GM23338 (cell line): ENCODE results near the gene C1orf21. TPM values are rescaled to one million over a fixed set of nuclear protein-coding genes. Genes with fewer than 3 reads are reported as not detected.
"Not testable (repeated sequence)": the region's sequence is repeated elsewhere in the genome, so short reads cannot be mapped to it uniquely, and the experiment has no call there.

Experiments
- ATAC-seq: fragments of 200-7000 bp; cut with Tn5 transposase; 3 replicates; pipeline ENCODE4 v1.9.1; 2020
- DNase-seq: peaks from one replicate; pipeline ENCODE4 v3.0.0-alpha.2; 2015; ENCODE audit warnings: low spot score
- H2AFZ ChIP-seq: fragments of 200-600 bp; sonication (generic); 2 replicates; pipeline ENCODE4 v1.8.0; 2016; ENCODE audit warnings: antibody characterized with exemption, mild to moderate bottlenecking, moderate library complexity
- H3F3A ChIP-seq: fragments of 200-600 bp; sonication (generic); replicated peaks from 2 replicates; pipeline ENCODE4 v1.8.0; 2017; ENCODE audit warnings: antibody characterized with exemption, mixed run types, low read depth
- H3K27ac ChIP-seq: fragments of 200-600 bp; sonication (generic); 2 replicates; pipeline ENCODE4 v1.6.1; 2016; ENCODE audit warnings: low read depth
- H3K27me3 ChIP-seq: fragments of 200-600 bp; sonication (generic); 2 replicates; pipeline ENCODE4 v1.8.0; 2016; ENCODE audit warnings: mild to moderate bottlenecking, mixed run types, moderate library complexity; ENCODE audit not compliant: insufficient read depth
- H3K36me3 ChIP-seq: fragments of 200-600 bp; sonication (generic); 2 replicates; pipeline ENCODE4 v1.8.0; 2016; ENCODE audit warnings: mild to moderate bottlenecking; ENCODE audit not compliant: insufficient read depth
- H3K4me1 ChIP-seq: fragments of 200-600 bp; sonication (generic); 2 replicates; pipeline ENCODE4 v1.8.0; 2016; ENCODE audit warnings: mild to moderate bottlenecking, moderate library complexity; ENCODE audit not compliant: insufficient read depth
- H3K4me2 ChIP-seq: fragments of 200-600 bp; sonication (generic); 2 replicates; pipeline ENCODE4 v1.7.1; 2017; ENCODE audit warnings: mixed run types
- H3K4me3 ChIP-seq: fragments of 200-600 bp; sonication (generic); 2 replicates; pipeline ENCODE4 v1.6.1; 2016; ENCODE audit warnings: mixed run types
- H3K79me2 ChIP-seq: fragments of 200-600 bp; sonication (generic); replicated peaks from 2 replicates; pipeline ENCODE4 v1.8.0; 2017; ENCODE audit warnings: mild to moderate bottlenecking; ENCODE audit not compliant: insufficient read depth
- H3K9me2 ChIP-seq: fragments of 200-600 bp; sonication (generic); 2 replicates; pipeline ENCODE4 v1.8.0; 2017; ENCODE audit not compliant: insufficient read depth
- H4K20me1 ChIP-seq: fragments of 200-600 bp; sonication (generic); replicated peaks from 2 replicates; pipeline ENCODE4 v1.8.0; 2017; ENCODE audit warnings: mild to moderate bottlenecking; ENCODE audit not compliant: insufficient read depth
- H3K27ac Mint-ChIP-seq: 2 replicates; pipeline ENCODE4 v1.8.0; 2020; ENCODE audit warnings: inconsistent platforms, mild to moderate bottlenecking, moderate library complexity, mixed read lengths
- H3K27me3 Mint-ChIP-seq: 3 replicates; pipeline ENCODE4 v1.8.0; 2022; ENCODE audit warnings: low read depth, mild to moderate bottlenecking, moderate library complexity, mixed read lengths, inconsistent platforms; ENCODE audit not compliant: insufficient read depth, poor library complexity
- H3K36me3 Mint-ChIP-seq: 3 replicates; pipeline ENCODE4 v1.8.0; 2021; ENCODE audit warnings: low read depth, mild to moderate bottlenecking, inconsistent platforms, moderate library complexity, mixed read lengths
- H3K4me1 Mint-ChIP-seq: 3 replicates; pipeline ENCODE4 v1.8.0; 2020; ENCODE audit warnings: mild to moderate bottlenecking, inconsistent platforms, mixed read lengths
- H3K4me3 Mint-ChIP-seq: 3 replicates; pipeline ENCODE4 v1.8.0; 2021; ENCODE audit warnings: moderate library complexity, mild to moderate bottlenecking, inconsistent platforms, mixed read lengths
- H3K9me3 Mint-ChIP-seq: 3 replicates; pipeline ENCODE4 v1.8.0; 2020; ENCODE audit warnings: moderate library complexity, mild to moderate bottlenecking, inconsistent platforms, mixed read lengths
- CREB1 ChIP-seq: fragments of 250-450 bp; sonication (Bioruptor Pico); IDR thresholded peaks from 2 replicates; pipeline ENCODE4 v1.5.0; 2020; ENCODE audit warnings: low read depth, mild to moderate bottlenecking, moderate library complexity
- CTCF ChIP-seq, 2 experiments: fragments of 200-600 bp in 1 of 2; sonication (generic) in 1 of 2; conservative IDR thresholded peaks; 2 replicates each; pipeline versions ENCODE4 v1.5.1 to v1.6.1; 2016 to 2017; ENCODE audit warnings: antibody characterized with exemption in 2 of 2, low read depth in 2 of 2, mild to moderate bottlenecking in 2 of 2, moderate library complexity in 1 of 2
- ETS1 ChIP-seq: IDR thresholded peaks from 2 replicates; pipeline ENCODE4 v1.6.1; 2016; ENCODE audit warnings: antibody characterized with exemption
- EZH2 ChIP-seq: fragments of 200-600 bp; sonication (generic); IDR thresholded peaks from one replicate; pipeline ENCODE4 v1.8.0; 2017; ENCODE audit warnings: antibody characterized with exemption, mild to moderate bottlenecking, low read depth; ENCODE audit not compliant: unreplicated experiment
- EZH2phosphoT487 ChIP-seq: fragments of 200-600 bp; sonication (generic); IDR thresholded peaks from one replicate; pipeline ENCODE4 v1.8.1; 2018; ENCODE audit warnings: antibody characterized with exemption; ENCODE audit not compliant: unreplicated experiment
- JUNB ChIP-seq: IDR thresholded peaks from one replicate; pipeline ENCODE4 v1.6.1; 2016; ENCODE audit warnings: antibody characterized with exemption; ENCODE audit not compliant: unreplicated experiment
- POLR2AphosphoS5 ChIP-seq: IDR thresholded peaks from 2 replicates; pipeline ENCODE4 v1.6.1; 2016; ENCODE audit warnings: antibody characterized with exemption, low read depth
- REST ChIP-seq: IDR thresholded peaks from one replicate; pipeline ENCODE4 v1.6.1; 2018; ENCODE audit warnings: antibody characterized with exemption; ENCODE audit not compliant: unreplicated experiment
- STAT1 ChIP-seq: IDR thresholded peaks from one replicate; pipeline ENCODE4 v1.6.1; 2016; ENCODE audit warnings: antibody characterized with exemption; ENCODE audit not compliant: unreplicated experiment
- ZNF114 ChIP-seq: fragments of 250-450 bp; sonication (Bioruptor Pico); IDR thresholded peaks from 2 replicates; pipeline ENCODE4 v1.5.0; 2020; ENCODE audit warnings: mild to moderate bottlenecking, moderate library complexity
- ZNF331 ChIP-seq: fragments of 250-450 bp; sonication (Bioruptor Pico); IDR thresholded peaks from 2 replicates; pipeline ENCODE4 v1.5.0; 2020; ENCODE audit warnings: low read depth, mild to moderate bottlenecking, moderate library complexity
- polyA plus RNA-seq: library from polyadenylated mRNA; unstranded; fragments of >200 nt; fragmentation: Nextera tagmentation; extraction: Ambion mirVana; gene quantifications from 2 replicates; pipeline ENCODE4 v1.2.1, GENCODE V29; 2016
- total RNA-seq: library from RNA; depleted of rRNA; stranded (reverse); fragments of >200 nt; shearing (Covaris generic); gene quantifications from 2 replicates; pipeline ENCODE4 v1.2.3, GENCODE V29; 2014

The C1orf21 gene
- total and polyA plus RNA-seq, 2 experiments from 2014 or later: 28.0 to 40.4 TPM

GRCh38 chr1:184610876-184611595 is 224.2 kb downstream of the C1orf21 start:
- no peak for TF ChIP-seq ZNF331
- TF ChIP-seq CTCF (conservative IDR thresholded peaks at IDR 0.05; ENCODE audit: low read depth in 2 of 2): no peak
- TF ChIP-seq POLR2AphosphoS5: no peak
- TF ChIP-seq REST: no peak
- no peak for TF ChIP-seq EZH2phosphoT487
- no peak for TF ChIP-seq STAT1
- TF ChIP-seq CREB1 (CRISPR knock-in tag): no peak
- no peak for TF ChIP-seq JUNB
- TF ChIP-seq EZH2: no peak
- no peak for TF ChIP-seq ETS1
- TF ChIP-seq ZNF114: no peak
- Histone ChIP-seq H4K20me1 (no peaks in the 10 kb centered on the region; the same call in 1 of the 2 replicates), H3K9me2 (no peaks in the 10 kb centered on the region), H3K79me2 (no peaks in the 10 kb centered on the region), H3K27ac (no peak overlapping the region), H3F3A (no peaks in the 10 kb centered on the region), H3K4me1 (0 out of 2 replicates have a peak, but pooled peaks cover 5% of the 10 kb centered on the region), H3K4me2 (no peak overlapping the region), H3K27me3 (no peaks in the 10 kb centered on the region), H3K36me3 (no peaks in the 10 kb centered on the region), H3K4me3 (no peak overlapping the region), H2AFZ (no peak overlapping the region)
- Mint-ChIP-seq H3K27ac (no peak overlapping the region), H3K4me3 (no peak overlapping the region), H3K4me1 (peaks cover 12% of the 10 kb centered on the region), H3K36me3 (no peaks in the 10 kb centered on the region), H3K27me3 (no peaks in the 10 kb centered on the region), H3K9me3 (no peaks in the 10 kb centered on the region)
- ATAC-seq (no peak), DNase-seq (no peak)

GRCh38 chr1:184612229-184612628 is 225.4 kb downstream of the C1orf21 start:
- H3K27me3 ChIP-seq, H3K79me2 ChIP-seq, H4K20me1 ChIP-seq, ATAC-seq, H3K9me2 ChIP-seq, H3K4me1 ChIP-seq, H3K27ac Mint-ChIP-seq, H3K36me3 Mint-ChIP-seq, H2AFZ ChIP-seq, H3K27ac ChIP-seq, H3K9me3 Mint-ChIP-seq, H3F3A ChIP-seq, H3K36me3 ChIP-seq, DNase-seq, H3K4me2 ChIP-seq, H3K4me3 ChIP-seq, H3K27me3 Mint-ChIP-seq, H3K4me3 Mint-ChIP-seq: not testable (repeated sequence)
- peaks cover 12% of the 10 kb centered on the region for H3K4me1 Mint-ChIP-seq
